GF-D8 (cell line): ENCODE data around the gene WWC2.
"Not testable (repeated sequence)": the region's sequence is repeated elsewhere in the genome, so short reads cannot be mapped to it uniquely, and the experiment has no call there.

Source experiments
- DNase-seq: peaks from one replicate; lab custom pipeline; 2025; lab: John Stamatoyannopoulos, UW

Gene WWC2

DNA sequence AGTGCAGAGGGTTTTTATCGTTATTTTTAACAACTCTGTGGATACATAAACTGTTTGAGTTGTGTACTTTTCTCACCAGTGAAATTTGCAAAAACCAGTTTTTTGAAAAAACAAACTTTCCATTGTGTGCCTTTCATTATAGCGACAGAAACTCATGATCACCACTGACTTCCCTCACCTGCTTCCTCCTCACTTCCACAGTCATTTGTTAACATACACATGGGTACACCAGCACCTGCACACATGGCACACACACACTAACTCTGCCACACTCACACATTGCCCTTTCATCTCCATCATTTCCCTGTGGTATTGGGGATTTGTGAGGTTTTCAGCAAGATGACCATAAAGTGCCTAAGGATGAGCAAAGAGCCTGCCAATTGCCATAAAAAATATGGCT is 200.4 kb downstream of the WWC2 start:
- DNase-seq: no peak

DNA sequence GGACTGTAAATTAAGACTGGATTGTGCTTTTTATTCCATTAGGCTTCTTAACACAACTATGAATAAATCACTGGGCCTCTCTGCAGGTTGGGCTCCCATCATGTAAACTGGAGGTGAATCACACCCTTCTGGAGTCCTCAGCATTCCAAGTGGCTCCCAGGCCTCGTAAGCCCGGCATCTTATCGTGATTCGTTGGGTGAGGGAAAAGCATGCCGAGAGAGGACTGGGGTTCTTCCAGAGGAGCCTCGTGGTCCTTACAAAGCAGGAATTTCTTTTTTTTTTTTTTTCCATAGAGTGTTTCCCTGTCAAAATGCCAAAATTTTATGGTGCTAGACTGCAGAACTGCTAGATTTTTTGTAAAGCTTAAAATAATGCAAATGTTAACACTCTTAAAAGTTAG is 201.0 kb downstream of the WWC2 start:
- no peak for DNase-seq

- no peak for DNase-seq
Measured at GRCh38 chr4:183300655-183301054, 201.6 kb downstream of the WWC2 start.

- DNase-seq: no peak
Measured at GRCh38 chr4:183303301-183303700, 204.2 kb downstream of the WWC2 start.

- DNase-seq: no peak
Measured at GRCh38 chr4:183304067-183304466, 205.0 kb downstream of the WWC2 start.

DNA sequence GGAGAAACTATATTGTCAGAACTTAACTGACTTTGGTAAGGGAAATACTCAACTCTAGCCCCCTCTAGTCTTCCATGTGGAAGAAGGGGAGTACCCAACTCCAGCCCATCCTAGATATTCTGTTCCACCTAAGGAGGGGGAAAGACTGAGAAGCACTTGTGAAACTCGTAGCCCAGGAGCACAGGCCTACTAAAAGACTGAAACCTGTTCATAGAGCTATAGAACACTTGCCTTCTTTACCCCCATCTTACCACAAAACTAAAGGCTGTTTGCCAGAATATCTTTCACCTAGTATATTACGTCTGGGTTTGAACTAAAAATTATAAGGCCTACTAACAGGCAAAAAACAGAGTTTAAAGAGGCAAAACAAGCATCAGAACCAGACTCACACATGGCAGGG is 205.5 kb downstream of the WWC2 start:
- no peak for DNase-seq

DNA sequence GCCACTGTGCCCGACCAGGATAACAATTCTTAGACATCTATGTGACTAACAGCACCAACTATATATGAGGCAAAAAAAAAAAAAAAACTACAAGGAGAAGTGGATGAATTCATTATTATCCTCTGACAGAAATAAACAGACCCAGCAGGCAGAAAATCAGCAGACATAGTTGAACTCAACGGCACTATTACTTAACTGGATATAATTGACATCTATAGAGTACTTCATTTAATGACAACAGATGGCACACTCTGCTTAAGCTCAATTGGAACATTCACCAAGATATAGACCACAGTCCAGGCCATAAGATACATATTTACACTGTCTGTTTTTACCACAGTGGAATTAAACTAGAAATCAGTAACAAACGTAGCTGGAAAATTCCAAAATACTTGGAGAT is 207.8 kb downstream of the WWC2 start:
- DNase-seq: no peak

- no peak for DNase-seq
Measured at GRCh38 chr4:183312841-183313240, 213.8 kb downstream of the WWC2 start.

GRCh38 chr4:183314336-183314735 is 215.3 kb downstream of the WWC2 start:
- no peak for DNase-seq

- DNase-seq: no peak
Measured at GRCh38 chr4:183314806-183315205, 215.7 kb downstream of the WWC2 start.

GRCh38 chr4:183318656-183319055 is 219.6 kb downstream of the WWC2 start:
- DNase-seq: no peak

- DNase-seq: no peak
Measured at GRCh38 chr4:183320211-183321059, 221.4 kb downstream of the WWC2 start, which contains the start of gene CLDN22. Gene CLDN22 (minus strand): TSS chr4:183320276. CDS start chr4:183320218, 58 bp downstream.

DNA sequence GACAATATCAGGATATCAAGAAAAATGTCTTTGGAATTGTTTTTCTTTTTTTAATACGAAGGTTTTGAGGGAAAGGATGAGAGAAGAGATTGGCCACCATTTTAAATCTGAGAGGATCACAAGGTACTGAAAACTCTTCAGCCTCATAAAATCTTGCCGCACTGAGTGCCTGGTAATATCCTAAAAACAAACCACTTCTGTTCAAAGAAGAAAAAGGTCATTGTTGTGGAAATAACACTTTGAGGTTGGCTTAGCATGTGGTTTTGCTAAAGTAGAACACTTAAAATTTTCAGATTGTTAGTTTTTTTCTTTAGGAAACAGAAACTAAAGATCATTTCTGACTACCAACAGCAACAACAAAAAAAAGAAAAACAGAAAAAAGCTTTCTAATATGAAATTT is 222.0 kb downstream of the WWC2 start:
- DNase-seq: no peak

- DNase-seq: no peak
Measured at GRCh38 chr4:183321516-183321915, 222.5 kb downstream of the WWC2 start.

DNA sequence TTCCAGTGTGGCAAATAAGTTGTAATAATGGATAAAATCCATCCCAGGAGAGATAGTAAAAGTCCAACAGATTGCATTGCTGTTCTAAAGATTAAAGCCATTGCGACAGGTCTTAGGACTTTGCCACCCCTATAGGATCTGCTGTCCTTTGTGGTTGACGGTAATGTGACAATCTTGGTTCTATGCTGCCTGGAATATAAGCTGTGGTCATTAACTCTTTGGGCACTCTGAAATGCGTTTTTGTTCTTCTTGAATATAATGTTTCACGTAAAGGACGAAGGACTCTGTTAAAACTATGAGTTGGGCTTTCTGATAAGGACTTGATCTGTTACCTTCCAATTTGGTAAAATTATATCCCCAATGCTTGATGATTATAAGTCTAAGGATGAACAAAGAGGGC is 223.3 kb downstream of the WWC2 start, which contains the start of gene CLDN24:
Gene CLDN24, minus strand, starts transcription at position 101 of the 400 bp plus-strand sequence. Its CDS starts 0 bp downstream, at position 101.
- no peak for DNase-seq

GRCh38 chr4:183323295-183323694 is 224.2 kb downstream of the WWC2 start:
- no peak for DNase-seq

- DNase-seq: not testable (repeated sequence)
Measured at GRCh38 chr4:183324056-183324455, 225.0 kb downstream of the WWC2 start.

- no peak for DNase-seq
Measured at GRCh38 chr4:183324619-183325018, 225.6 kb downstream of the WWC2 start.

DNA sequence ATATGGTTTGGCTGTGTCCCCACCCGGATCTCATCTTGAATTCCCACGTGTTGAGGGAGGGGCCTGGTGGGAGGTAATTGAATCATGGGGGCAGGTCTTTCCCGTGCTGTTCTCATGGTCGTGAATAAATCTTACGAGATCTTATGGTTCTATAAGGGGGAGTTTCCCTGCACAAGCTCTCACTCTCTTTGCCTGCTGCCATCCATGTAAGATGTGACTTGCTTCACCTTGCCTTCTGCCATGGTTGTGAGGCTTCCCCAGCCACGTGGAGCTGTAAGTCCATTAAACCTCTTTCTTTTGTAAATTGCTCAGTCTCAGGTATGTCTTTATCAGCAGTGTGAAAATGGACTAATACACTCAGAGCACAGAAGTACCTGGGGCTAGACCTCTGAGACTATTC is 227.3 kb downstream of the WWC2 start:
- not testable (repeated sequence) for DNase-seq

DNA sequence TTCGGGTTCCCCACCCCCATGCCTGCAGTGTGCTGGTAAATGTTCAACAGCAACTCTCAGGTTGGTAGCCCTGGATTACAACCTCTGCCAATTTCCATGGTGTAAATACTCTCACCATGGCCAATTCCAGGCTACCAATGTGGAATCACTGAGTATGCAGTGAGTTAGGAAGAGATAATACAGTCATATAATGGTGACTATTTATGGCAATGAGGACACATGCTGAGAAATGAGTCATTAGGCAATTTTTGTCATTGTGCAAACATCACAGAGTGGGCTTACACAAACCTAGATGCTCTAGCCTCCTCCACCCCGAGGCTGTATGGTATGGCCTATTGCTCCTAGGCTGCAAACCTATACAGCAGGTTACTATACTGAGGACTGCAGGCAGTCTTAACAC is 227.8 kb downstream of the WWC2 start:
- DNase-seq: no peak

DNA sequence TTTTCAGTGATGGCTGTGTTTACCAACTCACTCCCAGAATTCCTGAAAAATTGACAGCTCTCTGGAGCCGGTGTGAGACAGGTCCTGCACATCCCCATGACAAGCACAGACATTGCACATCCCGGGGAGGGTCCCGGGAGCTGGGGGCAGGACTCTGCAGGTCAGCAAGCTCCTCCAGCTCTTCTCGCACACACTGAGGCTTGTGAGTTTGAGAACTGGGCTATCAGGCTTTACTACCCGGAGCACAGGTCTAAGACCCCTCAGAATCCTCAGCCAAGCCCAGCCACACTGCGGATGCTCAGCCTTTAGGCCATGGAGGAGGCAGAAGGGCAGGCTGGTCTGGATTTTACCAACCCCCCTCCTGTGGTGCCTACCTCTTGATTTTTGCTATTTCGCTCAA is 228.8 kb downstream of the WWC2 start:
- no peak for DNase-seq

DNA sequence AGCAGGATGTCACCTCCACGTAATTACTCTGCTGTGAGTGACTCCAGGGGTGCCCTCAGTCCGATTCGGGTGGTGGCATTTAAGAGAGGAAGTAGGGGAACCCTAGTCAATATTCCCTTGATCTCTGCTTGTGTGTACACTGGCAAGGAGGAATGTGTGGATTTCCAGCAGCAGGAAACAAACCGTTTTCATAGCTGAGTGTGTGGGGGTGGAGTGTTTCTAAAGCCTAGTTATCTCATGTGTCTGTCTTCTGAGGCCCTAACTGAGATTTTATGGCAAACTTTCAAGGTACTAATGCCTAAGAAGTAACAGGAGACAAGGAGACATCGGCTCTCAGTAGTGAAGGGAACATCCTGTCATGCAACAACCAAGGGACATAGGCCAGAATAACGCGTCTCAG is 229.8 kb downstream of the WWC2 start:
- no peak for DNase-seq

DNA sequence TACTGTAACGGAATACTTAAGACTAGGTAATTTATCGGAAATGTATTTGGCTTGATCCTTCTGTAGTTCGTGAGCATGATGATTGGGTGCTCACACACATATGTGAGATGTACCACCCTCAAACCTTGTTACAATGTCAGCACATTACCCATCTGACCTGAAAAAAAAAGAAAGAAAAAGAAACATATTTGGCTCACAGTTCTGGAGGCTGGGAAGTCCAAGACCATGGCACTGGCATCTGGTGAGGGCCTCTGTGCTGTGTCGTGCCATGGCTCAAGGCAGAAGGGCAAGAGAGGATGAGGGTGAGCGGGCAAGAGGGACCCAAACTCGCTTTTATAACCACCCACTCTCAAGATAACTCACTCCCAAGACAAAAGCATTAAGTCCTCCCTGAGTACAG is 230.2 kb downstream of the WWC2 start:
- no peak for DNase-seq
